Vagina (tissue), 2 donors: ENCODE data around the gene RPRD1B. TPM values are rescaled to one million over a fixed set of nuclear protein-coding genes. Genes with fewer than 3 reads are reported as not detected.

Source experiments
- DNase-seq, 2 donors: peaks; one replicate each; pipeline ENCODE4 v3.0.0-alpha.2; 2017; ENCODE audit errors: extremely low spot score in 2 of 2
- H3K27ac ChIP-seq: fragments of 200-600 bp; sonication (generic); one replicate; pipeline ENCODE4 v1.5.1; 2019
- H3K27me3 ChIP-seq: fragments of 200-600 bp; sonication (generic); one replicate; pipeline ENCODE4 v1.5.1; 2019
- H3K36me3 ChIP-seq, 2 donors: fragments of 200-600 bp; sonication (generic); one replicate each; pipeline ENCODE4 v1.5.1; 2017 to 2019
- H3K4me1 ChIP-seq: fragments of 200-600 bp; sonication (generic); one replicate; pipeline ENCODE4 v1.5.1; 2019
- H3K4me3 ChIP-seq, 2 donors: fragments of 200-600 bp; sonication (generic); 1 replicate in 1 of 2; 2 replicates in 1 of 2; pipeline ENCODE4 v1.5.1; 2016 to 2019
- H3K9me3 ChIP-seq: fragments of 200-600 bp; sonication (generic); one replicate; pipeline ENCODE4 v1.5.1; 2019
- CTCF ChIP-seq, 3 experiments: fragments of 450-650 bp in 2 of 3; fragments of 200-600 bp in 1 of 3; sonication (generic) in 1 of 3; IDR thresholded peaks; one replicate each; pipeline ENCODE4 v1.5.1; 2017 to 2019; ENCODE audit warnings: antibody characterized with exemption in 3 of 3, mild to moderate bottlenecking in 2 of 3, moderate library complexity in 2 of 3
- POLR2A ChIP-seq, 2 donors: fragments of 450-650 bp; IDR thresholded peaks; one replicate each; pipeline ENCODE4 v1.6.1; 2017; ENCODE audit warnings: antibody characterized with exemption in 2 of 2, mild to moderate bottlenecking in 2 of 2, moderate library complexity in 2 of 2
- POLR2AphosphoS5 ChIP-seq, 2 donors: sonication (generic); formaldehyde crosslinking; IDR thresholded peaks; one replicate each; pipeline ENCODE4 v1.9.0; 2017; ENCODE audit warnings: antibody characterized with exemption in 2 of 2, mild to moderate bottlenecking in 2 of 2, low read depth in 1 of 2; ENCODE audit not compliant: insufficient read depth in 1 of 2
- intact Hi-C: fragments of 100-400 bp; cut with DNase I; formaldehyde crosslinking; loops from one replicate; pipeline ENCODE4 v1.15.1; 2023
- total RNA-seq: library from RNA; depleted of rRNA; stranded (reverse); fragments of >200 nt; gene quantifications from one replicate; pipeline ENCODE4 v1.2.3, GENCODE V29; 2016

Gene RPRD1B
- total RNA-seq, 1 donor from 2014 or later: 23.8 TPM

GRCh38 chr20:38121741-38122140 lies 88.2 kb downstream of the RPRD1B start:
- peak in 1 of 2 donors; percentile 49 for DNase-seq
- H3K27me3 ChIP-seq: no peaks in the 10 kb centered on the region
- no peaks in the 10 kb centered on the region for H3K36me3 ChIP-seq
- no peaks in the 10 kb centered on the region for H3K9me3 ChIP-seq
- intact Hi-C loops: no loop called here
- no peak overlapping the region for H3K4me3 ChIP-seq
- H3K27ac ChIP-seq: no peak overlapping the region
- peaks cover 23% of the 10 kb centered on the region for H3K4me1 ChIP-seq
- TF ChIP-seq POLR2AphosphoS5 (IDR thresholded peaks at IDR 0.05; ENCODE audit: insufficient read depth in 1 of 2, low read depth in 1 of 2) (no peak), CTCF (IDR thresholded peaks at IDR 0.05) (no peak), POLR2A (IDR thresholded peaks at IDR 0.05) (no peak)

- Histone ChIP-seq H3K4me3 (no peak overlapping the region), H3K4me1 (peaks cover 26% of the 10 kb centered on the region), H3K27ac (no peak overlapping the region), H3K27me3 (no peaks in the 10 kb centered on the region), H3K36me3 (no peaks in the 10 kb centered on the region), H3K9me3 (no peaks in the 10 kb centered on the region)
- DNase-seq: peak; percentile 46 to 84
- TF ChIP-seq CTCF (IDR thresholded peaks at IDR 0.05) (no peak), POLR2A (IDR thresholded peaks at IDR 0.05) (no peak), POLR2AphosphoS5 (IDR thresholded peaks at IDR 0.05; ENCODE audit: insufficient read depth in 1 of 2, low read depth in 1 of 2) (no peak)
- intact Hi-C loops: no loop called here
Observed at GRCh38 chr20:38123021-38123587, 89.6 kb downstream of the RPRD1B start.

GRCh38 chr20:38125157-38126056 lies 91.9 kb downstream of the RPRD1B start:
- H3K4me1 ChIP-seq: peaks cover 21% of the 10 kb centered on the region
- H3K27me3 ChIP-seq: no peaks in the 10 kb centered on the region
- intact Hi-C loops: no loop called here
- peak overlapping the region; percentile 61 for H3K27ac ChIP-seq
- TF ChIP-seq CTCF (IDR thresholded peaks at IDR 0.05) (no peak), POLR2AphosphoS5 (IDR thresholded peaks at IDR 0.05; ENCODE audit: insufficient read depth in 1 of 2, low read depth in 1 of 2) (no peak), POLR2A (IDR thresholded peaks at IDR 0.05) (no peak)
- DNase-seq: peak; percentile 77 to 82
- no peaks in the 10 kb centered on the region for H3K9me3 ChIP-seq
- no peak overlapping the region for H3K4me3 ChIP-seq
- H3K36me3 ChIP-seq: no peaks in the 10 kb centered on the region

- Histone ChIP-seq H3K4me1 (peaks cover 19% of the 10 kb centered on the region), H3K27ac (peak overlapping the region; percentile 61), H3K27me3 (no peaks in the 10 kb centered on the region), H3K4me3 (no peak overlapping the region), H3K9me3 (no peaks in the 10 kb centered on the region), H3K36me3 (no peaks in the 10 kb centered on the region)
- DNase-seq: peak; percentile 67 to 82
- TF ChIP-seq POLR2A (IDR thresholded peaks at IDR 0.05) (no peak), POLR2AphosphoS5 (IDR thresholded peaks at IDR 0.05; ENCODE audit: insufficient read depth in 1 of 2, low read depth in 1 of 2) (no peak), CTCF (IDR thresholded peaks at IDR 0.05) (no peak)
- intact Hi-C loops: no loop called here
Observed at GRCh38 chr20:38126146-38126921, 92.8 kb downstream of the RPRD1B start.
